Measurements from ENCODE around the gene ZNF629. TPM values are rescaled to one million over a fixed set of nuclear protein-coding genes. Genes with fewer than 3 reads are reported as not detected.

ZNF629 gene
- total RNA-seq, 2 experiments from 2014 or later, result 1.6 to 1.7 TPM

- Histone ChIP-seq H3K36me3 (ENCODE audit: insufficient read depth, low read length) (peaks cover 52% of the 10 kb centered on the region), H3K27me3 (ENCODE audit: control insufficient read depth in 1 of 2, insufficient read depth in 2 of 2, low read length in 2 of 2) (no peaks in the 10 kb centered on the region), H3K4me3 (ENCODE audit: low read length) (peak overlapping the region; percentile 99), H3K27ac (ENCODE audit: low read depth in 1 of 2, low read length in 2 of 2) (peak overlapping the region in 1 of 2 donors; percentile 90), H3K9me3 (ENCODE audit: control insufficient read depth in 1 of 2, insufficient read depth in 1 of 2, low read length in 2 of 2) (no peaks in the 10 kb centered on the region), H3K4me1 (ENCODE audit: insufficient read depth, low read length) (peaks cover 38% of the 10 kb centered on the region)
- Mint-ChIP-seq H3K9me3 (no peaks in the 10 kb centered on the region), H3K4me1 (ENCODE audit: low read depth) (peaks cover 30% of the 10 kb centered on the region), H3K4me3 (peak overlapping the region; percentile 99), H3K36me3 (ENCODE audit: low read depth) (peaks cover 70% of the 10 kb centered on the region), H3K27me3 (no peaks in the 10 kb centered on the region), H3K27ac (peak overlapping the region; percentile 85)
- ChIA-PET POLR2A (interaction anchor here (1.0 kb wide), 1 partner anchor 104 kb away, joined by 4 read pairs; no protein-coding TSS in a partner anchor), CTCF (no interaction called here)
- intact Hi-C loops (cut with DNase I, micrococcal nuclease), result loop anchor here (1.0 to 10.0 kb wide), 4 partner anchors 15 to 428 kb away; partner anchors contain the start of genes PHKG2 (in 2 of the 2) and FBXL19 (in 1 of the 2)
- TF ChIP-seq CTCF (IDR thresholded peaks at IDR 0.05), result no peak
- ATAC-seq (ENCODE audit: poor library complexity), result no peak
- DNase-seq, result no peak
Observed at GRCh38 chr16:30762991-30763725, 23.8 kb downstream of the ZNF629 start.

GRCh38 chr16:30761928-30762902, 24.8 kb downstream of the ZNF629 start, which contains the start of the genes CFAP119 and RNF40:
TSS of gene CFAP119 (minus strand) at chr16:30762062. CDS start at chr16:30761748, 314 bp downstream.
TSS of gene RNF40 (plus strand) at chr16:30762322. CDS start at chr16:30762546, 224 bp downstream.
- Mint-ChIP-seq H3K36me3 (ENCODE audit: low read depth) (peaks cover 67% of the 10 kb centered on the region), H3K27me3 (no peaks in the 10 kb centered on the region), H3K9me3 (no peaks in the 10 kb centered on the region), H3K27ac (peak within 1 kb of the TSS; percentile 85), H3K4me3 (peak within 1 kb of the TSS; percentile 99), H3K4me1 (ENCODE audit: low read depth) (peaks cover 30% of the 10 kb centered on the region)
- peaks cover 46% of the 10 kb centered on the region for H3K36me3 ChIP-seq (ENCODE audit: insufficient read depth, low read length)
- peak within 1 kb of the TSS; percentile 99 for H3K4me3 ChIP-seq (ENCODE audit: low read length)
- H3K27me3 ChIP-seq (ENCODE audit: control insufficient read depth in 1 of 2, insufficient read depth in 2 of 2, low read length in 2 of 2), result no peaks in the 10 kb centered on the region
- H3K4me1 ChIP-seq (ENCODE audit: insufficient read depth, low read length), result peaks cover 35% of the 10 kb centered on the region
- ChIA-PET CTCF (no interaction called here), POLR2A (interaction anchor here (1.0 kb wide), 1 partner anchor 103 kb away, joined by 4 read pairs; no protein-coding TSS in a partner anchor)
- DNase-seq (peak; percentile 70 to 96 (median 85)), ATAC-seq (ENCODE audit: poor library complexity) (peak; percentile 91)
- H3K27ac ChIP-seq (ENCODE audit: low read depth in 1 of 2, low read length in 2 of 2), result peak within 1 kb of the TSS; percentile 71 to 90
- intact Hi-C loops (cut with DNase I, micrococcal nuclease), result loop anchor here (1.0 to 10.0 kb wide), 4 partner anchors 14 to 427 kb away; partner anchors contain the start of genes PHKG2 (in 2 of the 2) and FBXL19 (in 1 of the 2)
- no peak for TF ChIP-seq CTCF (IDR thresholded peaks at IDR 0.05)
- H3K9me3 ChIP-seq (ENCODE audit: control insufficient read depth in 1 of 2, insufficient read depth in 1 of 2, low read length in 2 of 2), result no peaks in the 10 kb centered on the region

- Mint-ChIP-seq H3K4me3 (peak overlapping the region; percentile 99), H3K36me3 (ENCODE audit: low read depth) (peaks cover 62% of the 10 kb centered on the region), H3K9me3 (no peaks in the 10 kb centered on the region), H3K27me3 (no peaks in the 10 kb centered on the region), H3K4me1 (ENCODE audit: low read depth) (peaks cover 30% of the 10 kb centered on the region), H3K27ac (peak overlapping the region; percentile 85)
- no peak for TF ChIP-seq CTCF (IDR thresholded peaks at IDR 0.05)
- Histone ChIP-seq H3K9me3 (ENCODE audit: control insufficient read depth in 1 of 2, insufficient read depth in 1 of 2, low read length in 2 of 2) (no peaks in the 10 kb centered on the region), H3K27me3 (ENCODE audit: control insufficient read depth in 1 of 2, insufficient read depth in 2 of 2, low read length in 2 of 2) (no peaks in the 10 kb centered on the region), H3K27ac (ENCODE audit: low read depth in 1 of 2, low read length in 2 of 2) (peak overlapping the region; percentile 71 to 90), H3K4me3 (ENCODE audit: low read length) (peak overlapping the region; percentile 99), H3K36me3 (ENCODE audit: insufficient read depth, low read length) (peaks cover 46% of the 10 kb centered on the region), H3K4me1 (ENCODE audit: insufficient read depth, low read length) (peaks cover 35% of the 10 kb centered on the region)
- ChIA-PET POLR2A (no interaction called here), CTCF (no interaction called here)
- intact Hi-C loops (cut with DNase I, micrococcal nuclease), result loop anchor here in 1 of 2 experiments (10.0 kb wide), 1 partner anchor 427 kb away; no protein-coding TSS in a partner anchor
- DNase-seq (peak in 7 of 14 experiments; percentile 3 to 62 (median 27)), ATAC-seq (ENCODE audit: poor library complexity) (no peak)
Observed at GRCh38 chr16:30761427-30761927, 25.5 kb downstream of the ZNF629 start.

Measured in CD4-positive, alpha-beta T cell (primary cell).